ENCODE data around the gene BRMS1.

Gene BRMS1

DNA sequence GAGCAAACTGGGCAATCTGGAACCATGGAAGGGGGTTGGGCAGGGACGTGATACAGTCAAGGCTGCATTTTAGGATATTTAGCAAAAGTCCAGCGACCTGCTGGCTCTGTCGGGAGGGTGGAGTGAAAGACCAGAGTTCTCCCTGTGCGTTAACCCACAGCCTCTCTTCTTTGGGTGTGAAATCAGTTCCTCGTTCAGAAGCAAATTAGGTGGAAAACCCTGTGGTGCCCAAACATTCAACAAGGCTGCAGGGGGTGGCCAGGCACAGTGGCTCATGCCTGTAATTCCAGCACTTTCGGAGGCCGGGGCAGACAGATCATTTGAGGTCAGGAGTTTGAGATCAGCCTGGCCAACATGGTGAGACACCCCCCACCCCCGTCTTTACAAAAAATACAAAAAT is 47.3 kb downstream of the BRMS1 start:
- DNase-seq = no peak

DNA sequence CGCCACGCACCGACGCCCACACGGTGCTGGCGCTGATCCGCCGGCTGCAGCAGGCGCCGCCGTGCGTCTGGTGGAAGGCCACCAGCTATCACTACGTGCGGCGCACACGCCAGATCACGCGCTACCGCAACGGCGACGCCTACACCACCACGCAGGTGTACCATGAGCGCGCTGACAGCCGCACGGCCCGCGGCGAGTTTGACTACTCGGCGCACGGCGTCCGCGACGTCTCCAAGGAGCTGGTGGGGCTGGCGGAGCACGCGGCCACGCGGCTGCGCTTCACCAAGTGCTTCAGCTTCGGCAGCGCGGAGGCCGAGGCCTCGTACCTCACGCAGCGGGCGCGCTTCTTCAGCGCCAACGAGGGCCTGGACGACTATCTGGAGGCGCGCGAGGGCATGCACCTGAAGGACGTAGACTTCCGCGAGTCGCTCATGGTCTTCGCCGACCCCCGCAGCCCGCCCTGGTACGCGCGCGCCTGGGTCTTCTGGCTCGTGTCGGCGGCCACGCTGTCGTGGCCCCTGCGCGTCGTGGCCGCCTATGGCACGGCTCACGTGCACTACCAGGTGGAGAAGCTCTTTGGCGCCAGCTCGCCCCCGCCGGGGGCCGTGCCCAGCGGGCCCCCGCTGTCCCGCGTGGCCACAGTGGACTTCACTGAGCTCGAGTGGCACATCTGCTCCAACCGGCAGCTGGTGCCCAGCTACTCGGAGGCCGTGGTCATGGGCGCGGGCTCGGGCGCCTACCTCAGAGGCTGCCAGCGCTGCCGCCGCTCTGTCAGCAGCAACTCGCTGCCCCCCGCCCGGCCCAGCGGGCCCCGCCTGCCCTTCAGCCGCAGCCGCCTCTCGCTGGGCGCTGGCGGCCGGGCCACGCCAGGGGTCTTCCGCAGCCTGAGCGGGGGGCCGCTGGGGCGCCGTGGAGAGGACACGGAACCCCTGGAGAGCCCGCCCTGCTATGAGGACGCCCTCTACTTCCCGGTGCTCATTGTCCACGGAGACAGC is 50.0 kb downstream of the BRMS1 start:
- no peak for DNase-seq

DNA sequence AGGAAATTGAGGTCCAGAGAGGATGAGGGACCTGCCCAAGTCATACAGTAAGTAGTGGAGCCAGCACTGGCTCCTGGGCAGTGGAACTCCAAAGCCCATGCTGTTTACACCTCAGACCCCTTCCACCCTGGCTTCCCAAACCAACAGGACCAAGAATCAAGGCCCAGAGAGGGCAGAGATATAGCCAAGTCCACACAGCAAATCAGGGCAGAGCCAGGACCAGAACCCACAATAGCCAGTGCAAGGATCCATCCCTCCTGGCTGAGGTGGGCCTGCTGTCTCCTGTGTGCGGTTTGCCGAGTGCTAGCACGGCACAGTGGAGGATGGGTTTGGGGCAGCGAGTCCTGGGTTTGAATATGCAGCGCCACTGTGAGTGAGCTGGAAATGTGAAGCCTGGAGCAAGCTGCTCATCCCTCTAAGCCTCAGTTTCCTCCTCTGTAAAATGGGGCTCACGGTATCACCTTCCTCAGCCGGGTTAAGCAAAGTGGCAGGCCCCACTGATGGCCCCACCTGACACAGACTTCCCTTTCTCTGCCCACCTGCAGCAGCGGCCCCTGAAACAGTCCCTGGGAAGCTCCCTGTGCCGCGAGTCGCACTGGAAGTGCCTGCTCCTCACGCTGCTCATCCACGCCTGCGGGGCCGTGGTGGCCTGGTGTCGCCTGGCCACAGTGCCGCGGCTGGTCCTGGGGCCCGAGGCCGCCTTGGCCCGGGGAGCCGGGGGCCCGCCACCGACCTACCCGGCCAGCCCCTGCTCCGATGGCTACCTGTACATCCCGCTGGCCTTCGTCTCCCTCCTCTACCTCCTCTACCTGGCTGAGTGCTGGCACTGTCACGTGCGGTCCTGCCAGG is 50.9 kb downstream of the BRMS1 start:
- no peak for DNase-seq

DNA sequence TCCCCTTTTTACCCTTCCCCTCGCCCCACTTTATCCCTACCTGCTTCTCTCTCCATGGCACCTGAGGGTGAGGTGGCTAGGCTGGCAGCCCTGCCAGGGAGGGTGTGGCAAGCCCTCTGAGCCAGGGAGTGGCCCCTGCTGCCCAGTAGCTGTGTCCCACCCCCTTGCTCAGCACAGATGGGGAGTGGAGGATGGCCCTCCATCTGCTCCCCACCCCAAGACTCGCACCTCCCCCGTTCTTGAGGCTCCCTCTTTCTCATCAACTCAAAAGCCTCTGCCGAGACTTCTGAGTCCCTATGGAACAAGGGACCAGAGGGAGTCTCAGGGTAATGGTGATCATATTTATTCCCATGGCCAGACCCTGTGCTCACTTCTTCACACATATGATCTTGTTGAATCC is 51.6 kb downstream of the BRMS1 start:
- no peak for DNase-seq

DNA sequence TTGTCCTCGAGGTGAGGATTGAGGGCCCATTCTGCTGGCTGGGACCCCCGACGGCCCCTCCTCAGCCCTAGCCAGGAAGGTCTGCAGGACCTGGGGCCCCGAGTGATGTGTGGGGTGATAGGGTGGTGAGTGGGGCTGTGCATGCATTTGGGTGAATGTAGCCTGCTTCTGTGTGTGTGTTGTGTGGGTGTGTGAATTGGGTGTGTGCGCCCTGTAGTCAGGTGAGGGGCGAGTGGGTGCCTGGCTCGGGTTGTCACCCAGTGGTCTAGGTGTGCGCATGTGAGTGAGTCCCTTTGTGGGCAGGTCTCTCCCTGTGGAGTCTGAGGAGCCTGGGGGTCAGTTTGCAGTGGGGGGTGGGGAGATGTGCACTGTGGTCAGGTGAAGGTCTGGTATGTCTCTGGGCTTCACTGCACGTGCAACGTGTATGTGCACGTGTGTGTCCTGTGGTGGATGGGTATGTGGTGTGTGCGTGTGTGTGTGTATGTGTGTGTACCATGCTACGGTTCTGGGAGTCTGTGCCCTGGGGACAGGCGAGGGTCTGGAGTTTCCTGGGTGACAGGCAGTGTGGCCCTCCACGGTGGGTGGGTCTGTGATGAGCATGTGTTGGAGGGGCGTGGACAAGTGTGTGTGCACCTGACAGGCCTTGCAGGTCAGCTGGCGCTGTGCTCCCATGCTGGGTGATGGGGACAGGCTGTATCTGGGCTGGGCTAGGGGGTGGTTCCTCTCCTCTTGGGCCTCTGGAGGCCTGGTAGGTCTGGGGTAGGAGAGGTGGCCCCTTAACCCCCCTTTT is 52.2 kb downstream of the BRMS1 start:
- DNase-seq = no peak

DNA sequence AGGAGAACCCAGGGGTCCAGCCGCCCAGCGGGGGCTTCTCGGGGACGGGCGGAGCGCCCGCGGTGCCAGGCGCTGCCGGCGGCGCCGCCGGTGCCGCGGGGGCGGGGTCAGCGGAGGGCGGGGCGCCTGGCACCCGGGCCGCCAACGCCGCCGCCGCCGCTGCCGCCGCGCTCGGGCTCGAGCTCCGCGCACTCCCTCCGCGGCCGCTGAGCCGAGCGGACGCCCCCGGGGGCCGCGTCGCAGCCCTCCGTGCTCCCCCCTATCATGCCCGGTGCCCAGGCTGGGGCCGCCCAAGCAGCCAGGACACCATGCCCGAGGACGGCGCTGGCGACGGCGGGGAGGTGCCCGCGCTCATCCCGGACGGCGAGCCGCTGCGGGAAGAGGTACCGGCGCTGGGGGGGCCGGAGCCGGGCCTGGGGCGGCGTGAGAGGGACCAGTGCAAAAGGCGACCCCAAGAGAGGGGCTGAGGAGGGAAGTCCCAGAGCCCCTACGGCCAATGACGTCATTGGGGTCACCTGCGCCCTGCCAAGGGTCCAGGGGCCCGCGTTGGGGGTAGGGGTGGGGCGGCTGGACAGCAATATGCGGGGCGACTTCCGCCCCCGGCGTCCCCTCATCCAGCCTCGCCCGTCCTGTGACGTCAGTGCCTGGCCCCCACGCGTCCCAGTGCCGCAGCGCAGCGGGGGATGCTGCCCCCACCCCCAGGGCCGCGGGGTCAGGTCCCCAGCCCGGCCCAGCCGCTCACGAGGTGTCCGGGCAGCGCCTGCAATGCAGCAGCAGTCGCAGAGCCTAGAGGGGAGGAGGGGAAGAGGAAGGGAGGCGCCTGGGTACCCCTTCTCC is 53.0 kb downstream of the BRMS1 start, which contains the start of gene TMEM151A:
TSS of gene TMEM151A (plus strand) at position 189 of the 837 bp plus-strand sequence. CDS start at position 309, 120 bp downstream.
- DNase-seq = no peak

DNA sequence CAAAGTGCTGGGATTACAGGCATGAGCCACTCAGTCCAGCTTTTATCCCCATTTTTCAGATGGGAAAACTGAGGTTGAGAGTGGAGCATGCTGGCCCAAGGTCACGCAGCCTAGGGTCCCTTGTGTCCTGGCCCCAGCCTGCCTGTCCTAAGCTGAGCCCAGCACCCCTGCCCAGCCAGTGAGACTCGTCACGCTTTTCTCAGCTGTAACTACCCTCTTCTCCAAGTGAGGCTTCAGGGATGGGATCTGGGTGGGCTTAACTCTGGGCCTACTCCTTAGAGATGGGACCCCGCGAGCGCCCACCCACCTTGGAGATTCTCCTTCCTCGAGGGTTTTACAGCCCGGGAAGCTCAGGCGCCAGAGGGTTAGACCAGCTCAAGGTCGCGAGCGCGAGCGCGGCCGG is 53.6 kb downstream of the BRMS1 start:
- no peak for DNase-seq

DNA sequence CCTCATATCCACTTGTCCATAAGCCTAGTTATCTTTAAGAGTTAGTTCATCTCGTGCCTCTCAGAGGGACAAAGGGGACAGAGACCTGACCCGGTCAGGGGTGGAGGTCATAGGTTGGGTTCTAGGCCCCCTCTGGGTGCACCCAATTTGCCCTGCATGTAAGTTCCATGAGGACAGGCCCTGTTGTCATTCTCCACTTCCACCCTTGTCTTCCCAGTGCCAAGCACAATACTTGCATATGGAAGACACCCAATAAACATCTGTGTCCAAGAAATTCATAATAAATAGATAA is 54.6 kb downstream of the BRMS1 start:
- no peak for DNase-seq

DNA sequence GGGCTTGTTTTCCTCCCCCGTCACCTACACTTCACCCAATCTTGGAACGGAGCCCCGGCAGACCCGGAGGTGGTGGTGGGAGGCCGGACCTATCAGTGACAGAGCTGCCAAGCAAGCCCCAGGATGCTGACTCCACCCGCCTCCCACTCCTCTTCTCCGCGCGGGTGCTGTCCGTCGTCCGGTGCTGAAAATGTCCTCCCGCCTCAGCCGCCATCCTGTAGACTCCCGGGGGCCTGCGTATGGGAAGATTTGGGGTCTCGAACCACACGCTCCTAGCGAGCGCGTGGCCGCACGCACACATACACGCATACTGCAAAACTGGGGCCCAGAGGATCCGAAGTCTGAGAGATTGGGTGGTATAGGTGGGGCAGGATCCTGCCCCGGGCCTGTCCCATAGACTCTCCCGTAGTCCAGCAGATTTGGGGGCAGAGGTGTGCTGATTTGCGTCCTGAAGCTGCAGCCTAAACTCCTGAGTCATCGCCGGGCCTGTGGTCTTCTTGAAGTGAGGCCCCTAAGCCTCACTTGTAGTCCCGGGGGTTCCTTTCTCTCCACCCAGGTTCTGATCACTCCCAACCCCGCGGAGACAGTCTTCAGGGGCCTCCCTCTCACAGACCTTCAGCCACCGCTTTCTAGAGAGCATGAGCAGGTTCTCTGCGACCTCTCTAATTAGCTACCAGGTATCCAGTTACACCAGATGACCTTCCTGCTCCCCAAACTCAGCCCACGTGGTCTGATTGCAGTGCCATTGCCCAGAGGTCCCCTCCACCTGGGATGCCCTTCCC is 55.2 kb downstream of the BRMS1 start:
- no peak for DNase-seq

DNA sequence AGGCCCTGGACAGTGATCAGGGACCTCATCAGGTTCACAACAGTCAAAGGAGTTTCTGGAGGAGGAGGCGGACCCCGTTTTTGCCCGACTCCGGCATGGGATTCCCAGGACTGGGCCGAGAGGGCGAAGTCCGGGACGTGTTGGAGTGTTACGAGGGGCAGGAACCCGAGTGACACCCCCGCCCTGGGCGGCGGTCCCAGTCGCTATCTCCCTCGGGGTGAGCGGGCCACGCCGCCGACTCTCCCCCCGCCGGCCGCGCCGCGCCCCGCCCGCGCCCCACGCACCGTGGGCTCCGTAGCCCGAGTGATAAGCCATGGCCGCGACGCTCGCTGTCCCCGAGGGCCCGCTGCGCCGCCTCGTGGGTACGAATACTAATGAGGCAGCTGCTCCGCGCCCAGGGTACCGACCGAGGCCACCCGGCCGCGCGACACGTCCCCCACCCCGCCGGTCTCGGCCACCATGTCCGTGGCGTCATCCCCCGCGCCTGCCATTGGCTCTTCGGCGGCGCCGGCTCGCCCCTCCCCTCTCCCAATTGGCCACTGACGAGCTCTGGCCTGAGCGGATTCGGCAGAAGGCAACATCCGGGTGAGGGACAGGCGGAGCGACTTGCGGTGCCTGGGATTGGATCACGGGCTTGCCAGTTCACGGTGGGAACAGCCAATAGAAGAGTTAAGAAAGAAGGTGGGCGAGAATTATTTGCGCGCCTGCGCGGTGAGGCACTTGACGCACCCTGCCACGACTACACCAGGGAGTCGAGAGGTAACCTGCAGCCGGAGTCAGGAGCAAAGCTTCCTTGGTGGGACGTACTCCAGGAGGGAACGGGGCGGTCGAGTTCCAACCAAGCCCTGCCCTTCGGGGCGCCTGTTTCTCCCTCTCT is 56.0 kb downstream of the BRMS1 start, which contains the start of gene YIF1A:
TSS of gene YIF1A (minus strand) at position 473 of the 877 bp plus-strand sequence. CDS start at position 315, 158 bp downstream.
- DNase-seq = peak; percentile 98

DNA sequence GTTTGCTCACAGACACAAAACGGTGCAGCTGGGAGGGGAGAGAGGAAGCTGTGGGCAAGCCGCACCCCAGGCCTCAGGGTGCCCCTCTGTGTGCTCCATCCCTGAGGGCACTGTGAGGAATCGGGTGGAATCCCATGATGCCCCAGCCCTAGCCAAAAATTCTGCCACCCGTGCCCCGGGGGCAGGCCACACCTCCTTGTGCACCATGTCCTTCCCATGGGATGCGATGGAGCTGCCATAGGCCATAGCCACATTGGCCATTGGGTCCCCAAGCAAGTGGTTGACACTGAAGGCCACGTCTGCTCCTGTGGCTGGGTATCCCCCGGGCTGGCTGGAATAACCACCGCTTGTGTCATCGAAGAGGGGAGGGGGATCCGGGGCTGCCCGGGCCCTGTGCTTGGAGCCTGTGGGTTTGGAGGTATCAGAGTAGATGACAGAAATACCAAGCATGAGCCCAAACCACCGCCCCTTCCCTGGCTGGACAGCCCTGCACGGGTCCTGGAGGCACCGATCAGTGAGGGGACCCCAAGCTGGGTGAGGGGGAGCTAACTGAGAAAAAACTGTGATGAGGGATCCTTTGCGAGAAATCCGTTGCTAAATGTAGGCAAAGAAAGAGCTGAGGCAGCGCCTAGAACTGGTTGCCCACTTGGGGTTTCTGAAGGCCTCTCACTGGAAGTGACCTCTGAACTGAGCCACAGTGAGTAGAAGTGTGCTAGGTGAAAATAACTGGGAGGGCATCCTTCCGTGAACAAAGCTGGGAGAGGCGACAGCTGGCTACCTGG is 56.8 kb downstream of the BRMS1 start:
- DNase-seq = no peak
